HepG2 (cell line): ENCODE results near the gene PAM16.

Experiments
- AKAP8 ChIP-seq: sonication (generic); formaldehyde crosslinking; IDR thresholded peaks from 2 replicates; pipeline ENCODE4 v1.5.1; 2020; ENCODE audit warnings: mild to moderate bottlenecking, missing genetic modification reagents
- CTCF ChIP-seq: sonication (generic); formaldehyde crosslinking; IDR thresholded peaks from 2 replicates; pipeline ENCODE4 v1.5.0; 2020; ENCODE audit warnings: mild to moderate bottlenecking, missing genetic modification reagents, moderate library complexity
- ETV5 ChIP-seq: IDR thresholded peaks from 2 replicates; pipeline ENCODE4 v1.6.1; 2018; ENCODE audit warnings: missing biosample characterization, missing genetic modification reagents, inconsistent platforms, borderline replicate concordance
- GATAD2A ChIP-seq: IDR thresholded peaks from 2 replicates; pipeline ENCODE4 v1.6.1; 2016
- HNRNPL ChIP-seq: fragments of 200-400 bp; formaldehyde crosslinking; IDR thresholded peaks from 2 replicates; pipeline ENCODE4 v1.6.1; 2017; ENCODE audit warnings: mild to moderate bottlenecking, low read depth, low read length
- JDP2 ChIP-seq: sonication (generic); formaldehyde crosslinking; IDR thresholded peaks from 2 replicates; pipeline ENCODE4 v1.8.1; 2022; ENCODE audit warnings: missing genetic modification reagents, borderline replicate concordance
- MAX ChIP-seq: IDR thresholded peaks from 2 replicates; pipeline ENCODE4 v1.6.1; 2012; ENCODE audit warnings: inconsistent platforms
- MYC ChIP-seq: sonication (generic); formaldehyde crosslinking; IDR thresholded peaks from 2 replicates; pipeline ENCODE4 v1.9.0; 2021; ENCODE audit warnings: missing genetic modification reagents, borderline replicate concordance
- NR2F1 ChIP-seq, 2 experiments: fragments of 450-650 bp in 1 of 2; formaldehyde crosslinking in 1 of 2; IDR thresholded peaks; 2 replicates each; pipeline versions ENCODE4 v1.5.0 to v1.6.1; 2016 to 2020; ENCODE audit warnings: mild to moderate bottlenecking in 1 of 2, missing compliant biosample characterization in 1 of 2, missing genetic modification reagents in 1 of 2, moderate library complexity in 1 of 2
- RXRB ChIP-seq: IDR thresholded peaks from 2 replicates; pipeline ENCODE4 v1.6.1; 2016; ENCODE audit warnings: borderline replicate concordance, missing genetic modification reagents, missing compliant biosample characterization
- SIN3B ChIP-seq: fragments of 150-350 bp; IDR thresholded peaks from 2 replicates; pipeline ENCODE4 v1.6.1; 2014; ENCODE audit warnings: low read length

GRCh38 chr16:4309102-4309832 is 41.9 kb downstream of the PAM16 start:
- TF ChIP-seq HNRNPL (no peak), RXRB (CRISPR knock-in tag) (no peak), GATAD2A (CRISPR knock-in tag) (no peak), SIN3B (no peak), CTCF (CRISPR knock-in tag) (no peak), AKAP8 (CRISPR knock-in tag) (no peak), MAX (no peak), MYC (no peak), NR2F1 (CRISPR knock-in tag; IDR thresholded peaks at IDR 0.05) (no peak), JDP2 (CRISPR knock-in tag) (no peak), ETV5 (CRISPR knock-in tag) (no peak)
